Endothelial cell (in vitro differentiated cells): ENCODE data around the gene ASCC1. TPM values are rescaled to one million over a fixed set of nuclear protein-coding genes. Genes with fewer than 3 reads are reported as not detected.
"Not testable (repeated sequence)": the region's sequence is repeated elsewhere in the genome, so short reads cannot be mapped to it uniquely, and the experiment has no call there.

Experiments used
- DNase-seq: peaks from one replicate; pipeline ENCODE4 v3.0.0; 2021; ENCODE audit warnings: low spot score
- H3K27ac Mint-ChIP-seq: one replicate; pipeline ENCODE4 v1.8.0; 2021; ENCODE audit warnings: mixed read lengths, inconsistent platforms; ENCODE audit not compliant: unreplicated experiment
- H3K27me3 Mint-ChIP-seq: one replicate; pipeline ENCODE4 v1.8.0; 2021; ENCODE audit warnings: mild to moderate bottlenecking, moderate library complexity, mixed read lengths, inconsistent platforms; ENCODE audit not compliant: unreplicated experiment
- H3K36me3 Mint-ChIP-seq: one replicate; pipeline ENCODE4 v1.8.0; 2021; ENCODE audit warnings: mild to moderate bottlenecking, low read depth, mixed read lengths, inconsistent platforms; ENCODE audit not compliant: unreplicated experiment
- H3K4me1 Mint-ChIP-seq: one replicate; pipeline ENCODE4 v1.8.0; 2021; ENCODE audit warnings: mild to moderate bottlenecking, mixed read lengths, inconsistent platforms; ENCODE audit not compliant: unreplicated experiment
- H3K4me3 Mint-ChIP-seq: one replicate; pipeline ENCODE4 v1.8.0; 2021; ENCODE audit warnings: mild to moderate bottlenecking, mixed read lengths, inconsistent platforms; ENCODE audit not compliant: unreplicated experiment
- H3K9me3 Mint-ChIP-seq: one replicate; pipeline ENCODE4 v1.8.0; 2021; ENCODE audit warnings: mixed read lengths, inconsistent platforms; ENCODE audit not compliant: unreplicated experiment
- total RNA-seq: library from RNA; stranded (reverse); fragmentation: NEBNext Ultra II Directional; extraction: Animal tissue kit (Norgen Biotek cat#: 25700); gene quantifications from one replicate; pipeline ENCODE4 v1.2.1, GENCODE V29; 2021; ENCODE audit not compliant: unreplicated experiment
- TF ChIP-seq, protein P1 (sequence below): fragments of 200-600 bp; sonication (generic); IDR thresholded peaks from one replicate; pipeline ENCODE4 v1.5.0; 2021; ENCODE audit warnings: antibody characterized with exemption; ENCODE audit not compliant: unreplicated experiment

ASCC1 gene
- total RNA-seq, 1 donor from 2014 or later: 32.1 TPM

GRCh38 chr10:72137583-72137982 is 78.5 kb downstream of the ASCC1 start:
- H3K27me3 Mint-ChIP-seq: no peaks in the 10 kb centered on the region
- peaks cover 8% of the 10 kb centered on the region for H3K36me3 Mint-ChIP-seq
- H3K4me1 Mint-ChIP-seq: peaks cover 14% of the 10 kb centered on the region
- DNase-seq: no peak
- no peaks in the 10 kb centered on the region for H3K9me3 Mint-ChIP-seq
- no peak overlapping the region for H3K27ac Mint-ChIP-seq
- TF ChIP-seq, protein P1, sequence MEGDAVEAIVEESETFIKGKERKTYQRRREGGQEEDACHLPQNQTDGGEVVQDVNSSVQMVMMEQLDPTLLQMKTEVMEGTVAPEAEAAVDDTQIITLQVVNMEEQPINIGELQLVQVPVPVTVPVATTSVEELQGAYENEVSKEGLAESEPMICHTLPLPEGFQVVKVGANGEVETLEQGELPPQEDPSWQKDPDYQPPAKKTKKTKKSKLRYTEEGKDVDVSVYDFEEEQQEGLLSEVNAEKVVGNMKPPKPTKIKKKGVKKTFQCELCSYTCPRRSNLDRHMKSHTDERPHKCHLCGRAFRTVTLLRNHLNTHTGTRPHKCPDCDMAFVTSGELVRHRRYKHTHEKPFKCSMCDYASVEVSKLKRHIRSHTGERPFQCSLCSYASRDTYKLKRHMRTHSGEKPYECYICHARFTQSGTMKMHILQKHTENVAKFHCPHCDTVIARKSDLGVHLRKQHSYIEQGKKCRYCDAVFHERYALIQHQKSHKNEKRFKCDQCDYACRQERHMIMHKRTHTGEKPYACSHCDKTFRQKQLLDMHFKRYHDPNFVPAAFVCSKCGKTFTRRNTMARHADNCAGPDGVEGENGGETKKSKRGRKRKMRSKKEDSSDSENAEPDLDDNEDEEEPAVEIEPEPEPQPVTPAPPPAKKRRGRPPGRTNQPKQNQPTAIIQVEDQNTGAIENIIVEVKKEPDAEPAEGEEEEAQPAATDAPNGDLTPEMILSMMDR: no peak
- no peak overlapping the region for H3K4me3 Mint-ChIP-seq

- not testable (repeated sequence) for DNase-seq
Observed at GRCh38 chr10:72136225-72136624, 79.9 kb downstream of the ASCC1 start.

GRCh38 chr10:72134785-72135767 is 81.0 kb downstream of the ASCC1 start:
- no peaks in the 10 kb centered on the region for H3K9me3 Mint-ChIP-seq
- TF ChIP-seq, protein P1: no peak
- peak overlapping the region; percentile 14 for H3K4me3 Mint-ChIP-seq
- H3K4me1 Mint-ChIP-seq: peaks cover 14% of the 10 kb centered on the region
- peak overlapping the region; percentile 72 for H3K27ac Mint-ChIP-seq
- DNase-seq: no peak
- H3K27me3 Mint-ChIP-seq: no peaks in the 10 kb centered on the region
- H3K36me3 Mint-ChIP-seq: peaks cover 8% of the 10 kb centered on the region

More at GRCh38 chr10:72136225-72136624, 79.9 kb downstream of the ASCC1 start:
- not testable (repeated sequence) for H3K9me3 Mint-ChIP-seq, H3K27me3 Mint-ChIP-seq, H3K36me3 Mint-ChIP-seq, H3K4me3 Mint-ChIP-seq, H3K27ac Mint-ChIP-seq
- peaks cover 14% of the 10 kb centered on the region for H3K4me1 Mint-ChIP-seq

GRCh38 chr10:72133517-72133916 is 82.6 kb downstream of the ASCC1 start:
- Mint-ChIP-seq H3K27me3 (no peaks in the 10 kb centered on the region), H3K4me3 (no peak overlapping the region), H3K27ac (no peak overlapping the region), H3K4me1 (peaks cover 14% of the 10 kb centered on the region), H3K9me3 (no peaks in the 10 kb centered on the region), H3K36me3 (peaks cover 8% of the 10 kb centered on the region)
- TF ChIP-seq, protein P1: no peak
- no peak for DNase-seq

DNA sequence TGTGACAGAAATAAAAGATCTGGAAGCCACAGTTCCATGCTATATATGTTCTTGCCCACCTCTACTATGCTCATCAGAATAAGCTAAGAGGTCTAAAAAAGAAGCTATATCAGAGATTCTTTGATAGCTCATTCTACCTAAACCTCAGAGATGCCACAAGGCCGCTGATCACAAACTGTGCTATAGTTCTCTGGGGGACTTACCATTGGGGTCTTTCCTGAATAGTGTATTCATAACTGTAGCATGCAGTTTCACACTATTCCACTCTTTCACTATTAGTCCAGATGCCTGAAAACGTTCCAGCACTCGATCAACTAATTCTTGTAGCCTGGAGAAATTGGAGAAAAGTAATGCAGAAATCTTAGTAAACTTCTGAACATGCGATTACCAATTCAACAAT is 83.2 kb downstream of the ASCC1 start:
- peaks cover 8% of the 10 kb centered on the region for H3K36me3 Mint-ChIP-seq
- TF ChIP-seq, protein P1: no peak
- peaks cover 14% of the 10 kb centered on the region for H3K4me1 Mint-ChIP-seq
- no peak overlapping the region for H3K4me3 Mint-ChIP-seq
- H3K27ac Mint-ChIP-seq: no peak overlapping the region
- no peak for DNase-seq
- H3K27me3 Mint-ChIP-seq: no peaks in the 10 kb centered on the region
- H3K9me3 Mint-ChIP-seq: no peaks in the 10 kb centered on the region
